Measurements from ENCODE around the gene NAV2.

DNA sequence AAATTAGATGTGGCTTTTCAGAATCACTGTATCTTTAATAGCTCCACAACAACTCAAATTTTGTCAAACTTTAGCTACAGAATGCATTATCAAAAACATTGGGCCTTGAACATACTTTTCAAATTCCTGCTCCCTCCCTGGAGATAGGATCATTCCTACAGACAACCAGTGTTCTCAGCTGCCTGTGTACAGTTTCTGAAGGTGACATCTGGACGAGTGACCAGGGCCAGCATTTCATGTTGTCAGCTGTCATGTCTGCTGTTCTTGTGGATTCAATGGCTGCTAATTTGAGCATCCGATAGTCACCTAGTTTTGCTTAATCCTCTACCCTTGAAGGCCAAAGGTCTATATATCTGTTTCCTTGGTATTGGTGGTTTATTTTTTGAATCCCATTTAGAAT lies 259.5 kb downstream of the NAV2 start:
- TF ChIP-seq POLR2AphosphoS5 (IDR thresholded peaks at IDR 0.05; ENCODE audit: low read depth, low read length), result no peak
- TF ChIP-seq, protein P1, sequence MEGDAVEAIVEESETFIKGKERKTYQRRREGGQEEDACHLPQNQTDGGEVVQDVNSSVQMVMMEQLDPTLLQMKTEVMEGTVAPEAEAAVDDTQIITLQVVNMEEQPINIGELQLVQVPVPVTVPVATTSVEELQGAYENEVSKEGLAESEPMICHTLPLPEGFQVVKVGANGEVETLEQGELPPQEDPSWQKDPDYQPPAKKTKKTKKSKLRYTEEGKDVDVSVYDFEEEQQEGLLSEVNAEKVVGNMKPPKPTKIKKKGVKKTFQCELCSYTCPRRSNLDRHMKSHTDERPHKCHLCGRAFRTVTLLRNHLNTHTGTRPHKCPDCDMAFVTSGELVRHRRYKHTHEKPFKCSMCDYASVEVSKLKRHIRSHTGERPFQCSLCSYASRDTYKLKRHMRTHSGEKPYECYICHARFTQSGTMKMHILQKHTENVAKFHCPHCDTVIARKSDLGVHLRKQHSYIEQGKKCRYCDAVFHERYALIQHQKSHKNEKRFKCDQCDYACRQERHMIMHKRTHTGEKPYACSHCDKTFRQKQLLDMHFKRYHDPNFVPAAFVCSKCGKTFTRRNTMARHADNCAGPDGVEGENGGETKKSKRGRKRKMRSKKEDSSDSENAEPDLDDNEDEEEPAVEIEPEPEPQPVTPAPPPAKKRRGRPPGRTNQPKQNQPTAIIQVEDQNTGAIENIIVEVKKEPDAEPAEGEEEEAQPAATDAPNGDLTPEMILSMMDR (IDR thresholded peaks at IDR 0.05), result no peak
- TF ChIP-seq SIN3A (IDR thresholded peaks at IDR 0.05; ENCODE audit: borderline replicate concordance, insufficient read depth, low read depth, low read length), result no peak
- TF ChIP-seq, protein P2, sequence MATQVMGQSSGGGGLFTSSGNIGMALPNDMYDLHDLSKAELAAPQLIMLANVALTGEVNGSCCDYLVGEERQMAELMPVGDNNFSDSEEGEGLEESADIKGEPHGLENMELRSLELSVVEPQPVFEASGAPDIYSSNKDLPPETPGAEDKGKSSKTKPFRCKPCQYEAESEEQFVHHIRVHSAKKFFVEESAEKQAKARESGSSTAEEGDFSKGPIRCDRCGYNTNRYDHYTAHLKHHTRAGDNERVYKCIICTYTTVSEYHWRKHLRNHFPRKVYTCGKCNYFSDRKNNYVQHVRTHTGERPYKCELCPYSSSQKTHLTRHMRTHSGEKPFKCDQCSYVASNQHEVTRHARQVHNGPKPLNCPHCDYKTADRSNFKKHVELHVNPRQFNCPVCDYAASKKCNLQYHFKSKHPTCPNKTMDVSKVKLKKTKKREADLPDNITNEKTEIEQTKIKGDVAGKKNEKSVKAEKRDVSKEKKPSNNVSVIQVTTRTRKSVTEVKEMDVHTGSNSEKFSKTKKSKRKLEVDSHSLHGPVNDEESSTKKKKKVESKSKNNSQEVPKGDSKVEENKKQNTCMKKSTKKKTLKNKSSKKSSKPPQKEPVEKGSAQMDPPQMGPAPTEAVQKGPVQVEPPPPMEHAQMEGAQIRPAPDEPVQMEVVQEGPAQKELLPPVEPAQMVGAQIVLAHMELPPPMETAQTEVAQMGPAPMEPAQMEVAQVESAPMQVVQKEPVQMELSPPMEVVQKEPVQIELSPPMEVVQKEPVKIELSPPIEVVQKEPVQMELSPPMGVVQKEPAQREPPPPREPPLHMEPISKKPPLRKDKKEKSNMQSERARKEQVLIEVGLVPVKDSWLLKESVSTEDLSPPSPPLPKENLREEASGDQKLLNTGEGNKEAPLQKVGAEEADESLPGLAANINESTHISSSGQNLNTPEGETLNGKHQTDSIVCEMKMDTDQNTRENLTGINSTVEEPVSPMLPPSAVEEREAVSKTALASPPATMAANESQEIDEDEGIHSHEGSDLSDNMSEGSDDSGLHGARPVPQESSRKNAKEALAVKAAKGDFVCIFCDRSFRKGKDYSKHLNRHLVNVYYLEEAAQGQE (IDR thresholded peaks at IDR 0.05; ENCODE audit: insufficient read depth in 1 of 2, low read depth in 2 of 2, low read length in 1 of 2), result no peak
